Measurements from ENCODE around the gene MCC.

DNA sequence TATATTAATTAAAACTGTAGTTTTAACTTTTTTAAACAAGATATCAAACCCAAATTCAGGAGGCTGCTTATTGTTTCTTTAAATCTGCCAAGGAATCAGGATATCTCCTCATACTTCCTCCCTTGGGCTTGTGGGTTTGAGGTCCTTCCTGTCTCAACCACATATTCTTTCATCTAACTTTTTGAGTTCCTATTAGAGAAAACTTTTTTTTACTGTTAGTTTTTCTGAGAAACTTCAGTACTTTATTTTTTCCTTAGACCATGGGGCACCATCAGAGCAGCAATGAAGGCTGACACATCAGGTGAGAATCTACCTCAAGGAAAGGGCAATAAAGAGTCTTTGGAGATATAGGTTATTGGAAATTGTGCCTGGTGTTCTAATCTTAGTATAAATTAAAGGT is 110.2 kb downstream of the MCC start:
- TF ChIP-seq, protein P1, sequence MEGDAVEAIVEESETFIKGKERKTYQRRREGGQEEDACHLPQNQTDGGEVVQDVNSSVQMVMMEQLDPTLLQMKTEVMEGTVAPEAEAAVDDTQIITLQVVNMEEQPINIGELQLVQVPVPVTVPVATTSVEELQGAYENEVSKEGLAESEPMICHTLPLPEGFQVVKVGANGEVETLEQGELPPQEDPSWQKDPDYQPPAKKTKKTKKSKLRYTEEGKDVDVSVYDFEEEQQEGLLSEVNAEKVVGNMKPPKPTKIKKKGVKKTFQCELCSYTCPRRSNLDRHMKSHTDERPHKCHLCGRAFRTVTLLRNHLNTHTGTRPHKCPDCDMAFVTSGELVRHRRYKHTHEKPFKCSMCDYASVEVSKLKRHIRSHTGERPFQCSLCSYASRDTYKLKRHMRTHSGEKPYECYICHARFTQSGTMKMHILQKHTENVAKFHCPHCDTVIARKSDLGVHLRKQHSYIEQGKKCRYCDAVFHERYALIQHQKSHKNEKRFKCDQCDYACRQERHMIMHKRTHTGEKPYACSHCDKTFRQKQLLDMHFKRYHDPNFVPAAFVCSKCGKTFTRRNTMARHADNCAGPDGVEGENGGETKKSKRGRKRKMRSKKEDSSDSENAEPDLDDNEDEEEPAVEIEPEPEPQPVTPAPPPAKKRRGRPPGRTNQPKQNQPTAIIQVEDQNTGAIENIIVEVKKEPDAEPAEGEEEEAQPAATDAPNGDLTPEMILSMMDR (IDR thresholded peaks at IDR 0.05), result no peak
- TF ChIP-seq POLR2A (IDR thresholded peaks at IDR 0.05), result no peak
- TF ChIP-seq EP300 (IDR thresholded peaks at IDR 0.05), result no peak

All from ovary (tissue), 3 donors.